Daoy (cell line): ENCODE data around the gene EID1. TPM values are rescaled to one million over a fixed set of nuclear protein-coding genes. Genes with fewer than 3 reads are reported as not detected.
"Not testable (repeated sequence)": the region's sequence is repeated elsewhere in the genome, so short reads cannot be mapped to it uniquely, and the experiment has no call there.

Experiments
- DNase-seq: peaks from one replicate; pipeline ENCODE4 v3.0.0-alpha.2; 2015; ENCODE audit warnings: low read depth
- total RNA-seq: library from RNA; depleted of rRNA; stranded (reverse); fragments of >200 nt; shearing (Covaris generic); gene quantifications from 2 replicates; pipeline ENCODE4 v1.2.3, GENCODE V29; 2014; rRNA removed

EID1 gene, protein sequence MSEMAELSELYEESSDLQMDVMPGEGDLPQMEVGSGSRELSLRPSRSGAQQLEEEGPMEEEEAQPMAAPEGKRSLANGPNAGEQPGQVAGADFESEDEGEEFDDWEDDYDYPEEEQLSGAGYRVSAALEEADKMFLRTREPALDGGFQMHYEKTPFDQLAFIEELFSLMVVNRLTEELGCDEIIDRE
- 197 and 267 TPM in 2 replicates for total RNA-seq

DNA sequence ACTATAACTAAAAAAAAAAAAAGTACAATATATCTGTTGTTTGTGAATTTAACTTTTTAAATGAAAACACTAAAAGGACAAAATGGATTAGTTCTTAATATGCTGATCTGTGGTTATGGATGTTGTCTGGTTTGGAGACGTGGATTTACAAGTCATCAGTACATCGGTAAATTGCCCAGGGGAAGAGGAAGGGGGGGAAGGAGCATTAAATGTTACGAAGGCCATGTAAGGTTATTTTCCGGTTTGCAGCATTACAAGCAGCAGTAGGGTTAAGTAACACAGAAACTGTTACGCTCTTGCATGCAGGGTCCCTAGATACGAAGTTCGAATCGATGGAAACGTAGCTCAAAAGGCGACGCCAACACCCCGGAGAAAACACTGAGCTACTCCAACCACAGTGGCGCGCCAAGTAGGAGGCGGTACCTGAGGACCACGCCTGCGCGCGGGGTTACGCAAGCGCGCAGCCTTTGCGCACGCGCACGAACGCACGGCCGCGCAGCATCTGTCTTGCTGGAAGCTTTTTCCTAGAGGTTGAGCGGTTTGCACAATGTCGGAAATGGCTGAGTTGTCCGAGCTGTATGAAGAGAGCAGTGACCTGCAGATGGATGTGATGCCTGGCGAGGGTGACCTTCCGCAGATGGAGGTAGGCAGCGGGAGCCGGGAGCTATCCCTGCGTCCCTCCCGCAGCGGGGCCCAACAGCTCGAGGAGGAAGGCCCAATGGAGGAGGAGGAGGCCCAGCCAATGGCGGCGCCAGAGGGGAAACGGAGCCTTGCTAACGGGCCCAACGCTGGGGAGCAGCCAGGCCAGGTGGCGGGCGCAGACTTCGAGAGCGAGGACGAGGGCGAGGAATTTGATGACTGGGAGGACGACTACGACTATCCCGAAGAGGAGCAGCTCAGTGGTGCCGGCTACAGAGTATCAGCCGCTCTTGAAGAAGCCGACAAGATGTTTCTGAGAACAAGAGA lies at the start of gene EID1:
EID1 (plus strand) TSS at position 505 of the 966 bp plus-strand sequence; CDS start at position 548, 43 bp downstream.
- peak; percentile 96 for DNase-seq

DNA sequence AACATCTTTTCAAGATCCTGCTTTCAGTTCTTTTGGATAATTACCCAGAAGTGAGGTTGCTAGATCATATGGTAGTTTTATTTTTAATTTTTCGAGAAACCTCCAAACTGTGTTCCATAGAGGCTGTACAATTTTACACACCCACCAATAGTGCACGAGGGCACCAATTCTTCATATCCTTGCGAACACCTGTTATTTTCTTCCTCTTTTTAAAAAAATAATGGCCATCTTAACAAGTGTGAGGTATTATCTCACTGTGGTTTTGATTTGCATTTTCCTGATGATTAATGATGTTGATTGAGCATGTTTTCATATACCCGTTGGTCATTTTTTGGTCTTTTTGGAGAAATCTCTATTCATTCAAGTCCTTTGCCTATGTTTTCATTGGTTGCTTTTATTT lies 49.5 kb upstream of the EID1 start:
- no peak for DNase-seq

GRCh38 chr15:48828906-48829305 lies 49.0 kb upstream of the EID1 start:
- no peak for DNase-seq

- DNase-seq, result no peak
Observed at GRCh38 chr15:48832648-48833047, 45.3 kb upstream of the EID1 start.

- DNase-seq, result no peak
Observed at GRCh38 chr15:48833526-48834239, 44.3 kb upstream of the EID1 start.

GRCh38 chr15:48834756-48835155 lies 43.2 kb upstream of the EID1 start:
- DNase-seq, result no peak

- DNase-seq, result no peak
Observed at GRCh38 chr15:48842501-48842900, 35.4 kb upstream of the EID1 start.

- no peak for DNase-seq
Observed at GRCh38 chr15:48845123-48845522, 32.8 kb upstream of the EID1 start.

- DNase-seq, result no peak
Observed at GRCh38 chr15:48850648-48851047, 27.3 kb upstream of the EID1 start.

DNA sequence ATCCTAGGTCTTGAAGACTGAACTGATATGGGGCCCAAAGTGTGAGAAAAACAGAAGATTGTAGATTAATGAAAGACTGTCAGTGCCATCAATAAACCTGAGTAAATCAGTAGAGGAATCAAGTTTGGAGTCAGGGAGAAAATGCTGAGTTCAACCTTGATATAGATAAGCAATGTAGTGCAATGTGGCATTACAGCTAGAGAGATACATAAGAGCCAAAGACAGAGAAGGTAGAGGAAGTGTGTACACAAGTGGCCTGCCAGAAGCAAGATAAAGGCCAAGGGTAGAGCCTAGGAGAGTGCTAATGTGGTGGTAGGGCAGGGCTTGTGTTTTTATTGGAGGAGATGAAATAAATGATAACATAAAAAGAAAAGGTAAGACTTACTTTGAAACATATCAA lies 26.0 kb upstream of the EID1 start:
- no peak for DNase-seq

- DNase-seq, result not testable (repeated sequence)
Observed at GRCh38 chr15:48854434-48854833, 23.5 kb upstream of the EID1 start.

- DNase-seq, result peak; percentile 48
Observed at GRCh38 chr15:48855501-48856440, 22.2 kb upstream of the EID1 start.

DNA sequence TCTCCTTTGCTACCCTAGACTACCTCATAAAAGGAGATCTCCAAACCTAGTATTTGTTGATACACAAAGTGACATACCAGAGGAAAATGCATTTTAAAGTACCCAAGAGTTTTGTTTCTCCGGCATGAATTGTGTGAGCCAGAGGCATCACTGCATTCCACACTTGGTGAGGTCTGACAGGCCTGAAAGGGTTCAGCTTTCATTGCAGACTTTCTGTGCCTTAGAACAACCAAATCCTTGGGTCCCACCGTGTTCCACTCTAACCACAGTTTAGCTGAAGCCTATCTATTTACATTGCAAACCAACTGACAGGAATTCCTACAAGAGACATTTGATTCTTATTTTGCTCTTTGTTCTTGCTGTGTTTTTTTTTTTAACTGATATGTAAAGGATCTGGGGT lies 21.0 kb upstream of the EID1 start:
- DNase-seq, result peak; percentile 11

GRCh38 chr15:48858401-48858800 lies 19.5 kb upstream of the EID1 start:
- DNase-seq, result peak; percentile 58

DNA sequence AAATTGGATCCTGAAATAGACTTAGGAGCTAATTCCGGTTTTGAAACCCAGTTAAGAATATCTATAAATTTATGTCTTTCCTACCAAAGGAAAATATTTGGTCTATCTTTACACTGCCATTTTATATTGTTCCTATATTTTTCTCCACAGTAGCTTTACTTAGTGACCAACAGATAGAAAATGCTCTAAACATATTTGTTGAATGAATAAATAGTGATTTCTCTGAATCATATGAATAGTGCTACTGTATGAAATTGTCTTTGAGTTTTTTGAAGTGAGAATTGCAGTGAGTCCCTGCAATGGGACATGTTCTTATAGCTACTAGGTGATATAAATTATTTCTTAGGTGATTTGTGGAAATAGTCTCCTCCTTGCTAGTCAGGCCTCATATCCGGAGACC lies 18.5 kb upstream of the EID1 start:
- DNase-seq, result no peak

GRCh38 chr15:48861813-48862431 lies 16.0 kb upstream of the EID1 start:
- peak; percentile 62 for DNase-seq

GRCh38 chr15:48862705-48863104 lies 15.2 kb upstream of the EID1 start:
- no peak for DNase-seq

- peak; percentile 69 for DNase-seq
Observed at GRCh38 chr15:48865370-48866079, 12.4 kb upstream of the EID1 start.

DNA sequence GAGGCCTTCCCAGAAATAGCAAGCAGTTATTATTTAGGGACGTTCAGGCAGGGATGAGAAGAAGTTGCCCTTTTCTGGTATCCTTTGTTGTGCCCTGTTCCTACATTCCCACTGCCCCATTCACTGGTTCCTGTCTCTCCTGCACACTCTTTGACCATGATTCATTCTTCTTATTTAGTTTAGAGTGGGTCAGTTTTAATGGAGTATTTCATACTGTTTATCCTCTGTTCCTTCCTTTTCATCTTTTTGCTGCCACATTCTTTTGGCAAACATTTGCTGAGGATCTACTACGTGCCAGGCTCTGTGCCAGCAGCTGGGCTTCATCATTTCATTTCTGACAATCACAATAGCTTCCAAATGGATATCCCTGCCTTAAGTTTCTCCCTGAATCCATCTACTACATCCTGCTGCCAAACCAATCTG lies 11.8 kb upstream of the EID1 start:
- peak; percentile 35 for DNase-seq

DNA sequence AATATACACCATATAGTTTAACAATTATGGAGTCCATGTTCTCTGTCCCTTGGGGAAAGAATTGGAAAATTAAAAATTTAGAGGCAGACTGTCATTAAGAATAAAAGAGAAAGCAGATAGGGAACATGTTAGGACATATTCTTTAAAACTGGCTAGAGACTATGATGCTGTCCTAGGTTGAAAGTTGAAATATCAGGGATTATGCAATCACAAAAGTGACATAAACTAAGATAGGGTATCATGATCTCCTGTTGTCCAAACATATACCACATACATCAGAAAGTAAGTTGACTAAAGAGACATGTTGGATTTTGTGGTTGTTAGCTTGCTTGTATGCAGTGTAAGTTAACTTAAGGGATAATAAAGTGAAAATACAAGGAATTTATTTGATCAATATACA lies 9.9 kb upstream of the EID1 start:
- DNase-seq, result no peak
